ENCODE results near the gene PDE3A. TPM values are rescaled to one million over a fixed set of nuclear protein-coding genes. Genes with fewer than 3 reads are reported as not detected.

The PDE3A gene
- total and polyA plus RNA-seq, 2 of the 4 experiments (the other 2 are of a cell fraction) = 0.09 to 0.18 TPM

- H4K20me1 ChIP-seq (ENCODE audit: insufficient read depth, low read length) = no peaks in the 10 kb centered on the region
- H3K4me3 ChIP-seq (ENCODE audit: insufficient read depth, low read depth, low read length) = no peak overlapping the region
- no peak overlapping the region for H2AFZ ChIP-seq (replicated peaks; ENCODE audit: low read length, poor library complexity)
- DNase-seq (no peak), ATAC-seq (ENCODE audit: low read depth) (no peak)
- no peaks in the 10 kb centered on the region for H3K79me1 ChIP-seq (ENCODE audit: low read depth in 1 of 2, low read length in 2 of 2)
- no peak overlapping the region for H3K4me2 ChIP-seq (ENCODE audit: low read depth, low read length)
- in situ Hi-C loops (cut with MboI; ENCODE audit: low sequenced_read_pairs) = no loop called here
- H2BK20ac ChIP-seq (ENCODE audit: low read depth, low read length) = no peak overlapping the region
- no peak overlapping the region for H3K56ac ChIP-seq (ENCODE audit: extremely low read depth, insufficient read depth, low read length)
- H3K36me3 ChIP-seq (ENCODE audit: control insufficient read depth, insufficient read depth, low read length) = no peaks in the 10 kb centered on the region
- H4K5ac ChIP-seq (ENCODE audit: low read depth, low read length) = no peak overlapping the region
- H3K27me3 ChIP-seq (ENCODE audit: control insufficient read depth, insufficient read depth, low read length) = no peaks in the 10 kb centered on the region
- H3K27ac ChIP-seq (ENCODE audit: insufficient read depth, low read length) = no peak overlapping the region
- ChIA-PET POLR2A (ENCODE audit: unreplicated experiment) (no interaction called here), CTCF (no interaction called here)
- H3K4me1 ChIP-seq (ENCODE audit: control insufficient read depth, insufficient read depth, low read length) = peaks cover 3% of the 10 kb centered on the region; the same call in 1 of the 2 replicates
- no CpG with 5 or more reads among the region's 4 CpGs for whole genome bisulfite sequencing, 2 experiments (ENCODE audit: extremely low coverage in 2 of 2, insufficient read length in 1 of 2)
- no peak overlapping the region for H4K8ac ChIP-seq (ENCODE audit: low read depth in 2 of 2, low read length in 2 of 2)
- no peak overlapping the region for H2AK9ac ChIP-seq (replicated peaks; ENCODE audit: low read depth, low read length, poor library complexity)
- no peak overlapping the region for H3K9ac ChIP-seq (ENCODE audit: low read depth, low read length)
- dilution Hi-C loops (cut with HindIII; ENCODE audit: low sequenced_read_pairs, unreplicated experiment) = no loop called here
- no peak overlapping the region for H2BK120ac ChIP-seq (ENCODE audit: low read depth, low read length)
- H4K91ac ChIP-seq (ENCODE audit: insufficient read depth, low read depth, low read length) = no peak overlapping the region
- no peak overlapping the region for H3K4ac ChIP-seq (ENCODE audit: low read depth, low read length)
- TF ChIP-seq RAD21 (IDR thresholded peaks at IDR 0.05; ENCODE audit: low read length) = no peak
- no peak for TF ChIP-seq FOS (IDR thresholded peaks at IDR 0.05; ENCODE audit: low read depth, low read length)
- TF ChIP-seq BHLHE40 (IDR thresholded peaks at IDR 0.05; ENCODE audit: low read depth, low read length) = no peak
- TF ChIP-seq MAZ (IDR thresholded peaks at IDR 0.05; ENCODE audit: borderline replicate concordance, low read depth, low read length) = no peak
- TF ChIP-seq RFX5 (IDR thresholded peaks at IDR 0.05; ENCODE audit: low read depth, low read length) = no peak
- no peak for TF ChIP-seq SMC3 (IDR thresholded peaks at IDR 0.05; ENCODE audit: low read depth, low read length)
- intact Hi-C loops (cut with micrococcal nuclease) = no loop called here
- H2AK5ac ChIP-seq (ENCODE audit: low read depth, low read length) = no peak overlapping the region
- no peak overlapping the region for H2BK15ac ChIP-seq (ENCODE audit: low read depth, low read length)
- no peak overlapping the region for H2BK5ac ChIP-seq (ENCODE audit: low read depth, low read length, poor library complexity, severe bottlenecking)
- no peaks in the 10 kb centered on the region for H3K9me1 ChIP-seq (ENCODE audit: insufficient read depth, low read length)
- no peak overlapping the region for H3K14ac ChIP-seq (replicated peaks; ENCODE audit: low read depth, low read length)
- no TSS peak for BruUV-seq (replicated peaks)
- no peak overlapping the region for H3K23ac ChIP-seq (ENCODE audit: low read depth, low read length)
- no peak overlapping the region for H3K18ac ChIP-seq (ENCODE audit: low read depth, low read length)
- H3K9me3 ChIP-seq (ENCODE audit: control insufficient read depth, insufficient read depth, low read length) = no peaks in the 10 kb centered on the region
These were observed 16.9 kb upstream of the PDE3A start for GRCh38 chr12:20351406-20351805.

Measured in IMR-90 (cell line).